AG10803 (cell line): ENCODE data around the gene MTHFSD.

Experiments used
- DNase-seq: peaks from one replicate; pipeline ENCODE4 v3.0.0; 2010; ENCODE audit warnings: low read depth
- H3K4me3 ChIP-seq: 2 replicates; pipeline ENCODE4 v1.5.1; 2011; ENCODE audit warnings: mild to moderate bottlenecking, low read length, control low read depth
- CTCF ChIP-seq: conservative IDR thresholded peaks from 2 replicates; pipeline ENCODE4 v1.5.1; 2011; ENCODE audit warnings: mild to moderate bottlenecking, low read length, control low read depth, inconsistent platforms

The MTHFSD gene

DNA sequence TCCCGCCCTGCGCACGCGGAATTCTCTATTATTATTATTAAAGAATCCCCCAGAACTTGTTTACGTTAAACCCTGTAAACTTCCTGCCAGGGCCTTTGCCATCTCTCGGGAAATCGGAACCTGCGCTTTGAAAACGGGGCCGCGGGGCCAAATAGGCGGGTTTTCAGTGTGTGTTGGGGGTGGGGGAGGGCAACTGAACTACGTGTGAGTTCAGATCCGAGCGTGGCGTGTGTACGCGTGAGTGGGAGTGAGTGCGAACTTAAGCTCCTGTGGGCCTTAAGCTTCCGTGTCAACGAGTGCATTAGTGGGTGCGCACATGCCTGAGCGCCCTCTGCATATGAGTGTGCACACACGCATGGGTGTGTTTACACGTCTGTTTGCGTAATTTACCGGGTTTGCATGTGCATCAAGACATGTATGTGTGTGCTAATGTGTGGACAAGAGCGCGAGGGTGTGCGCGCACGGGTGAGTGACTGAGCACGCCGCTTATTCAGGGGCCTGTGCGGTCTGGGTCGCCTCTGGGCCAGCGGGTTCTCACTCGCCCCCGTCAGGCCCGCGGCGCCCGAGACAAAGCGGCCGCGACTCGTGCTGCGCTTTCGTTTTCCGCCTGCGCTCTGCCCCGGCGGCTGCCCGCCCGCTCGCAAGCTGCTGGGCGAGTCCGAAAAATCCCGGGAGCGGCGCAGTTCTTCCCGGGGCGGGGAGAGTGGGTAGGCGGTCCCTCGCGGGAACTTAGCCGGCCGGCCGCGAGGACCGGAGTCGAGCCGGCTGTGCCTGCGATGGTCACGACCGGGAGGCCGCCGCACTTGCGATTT, 45.9 kb downstream of the MTHFSD start:
- peak overlapping the region; percentile 64 for H3K4me3 ChIP-seq
- TF ChIP-seq CTCF: no peak
- peak; percentile 81 for DNase-seq

DNA sequence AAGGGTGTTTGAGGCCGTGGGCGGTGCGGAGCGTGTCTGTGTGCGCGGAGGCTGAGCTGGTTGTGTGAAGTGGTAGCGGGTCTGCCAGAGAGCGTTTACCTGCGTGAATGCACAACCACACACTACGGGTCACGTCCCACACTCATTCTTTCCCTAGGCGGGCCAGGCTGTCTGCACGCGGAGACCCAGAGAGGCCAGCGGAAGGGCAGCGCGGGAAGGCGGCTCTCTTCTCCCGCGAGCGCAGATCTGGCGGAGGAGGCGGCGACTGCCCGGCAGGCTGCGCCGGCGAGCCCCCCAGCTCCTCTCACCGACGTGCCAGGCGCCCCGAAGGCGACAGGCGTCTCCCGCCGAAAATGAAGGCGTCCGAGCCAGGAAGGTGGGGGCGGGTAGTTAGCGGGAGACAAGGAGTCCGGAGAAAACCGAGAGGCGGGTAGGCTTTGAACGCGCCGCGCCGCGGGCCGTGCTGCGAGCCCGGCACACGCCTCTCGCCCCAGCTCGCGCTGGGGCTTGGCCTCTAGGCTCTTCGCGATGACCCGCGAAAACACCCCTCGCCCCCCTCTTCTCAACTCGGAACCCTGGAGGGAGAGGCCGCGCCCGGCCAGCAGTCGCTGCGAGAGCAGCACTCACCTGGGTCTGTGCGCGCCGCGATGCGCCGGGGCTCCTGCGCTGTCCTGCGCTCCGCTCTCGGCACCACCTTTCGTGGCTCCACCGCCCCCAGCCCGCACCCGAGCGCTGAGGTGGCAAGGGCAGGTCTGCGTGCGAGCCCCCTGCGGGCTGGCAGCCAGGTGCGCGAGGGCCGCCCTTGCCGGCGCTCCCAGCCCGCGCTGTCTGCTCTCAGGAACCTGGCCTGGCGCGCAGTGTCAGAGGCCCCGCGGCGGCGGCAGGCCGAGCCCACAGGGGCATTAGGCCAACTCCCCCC, 46.7 kb downstream of the MTHFSD start:
- TF ChIP-seq CTCF: no peak
- peak overlapping the region; percentile 22 for H3K4me3 ChIP-seq
- peak; percentile 13 for DNase-seq

- H3K4me3 ChIP-seq: no peak overlapping the region; the same call in 1 of the 2 replicates
- TF ChIP-seq CTCF: no peak
- DNase-seq: no peak
Measured at GRCh38 chr16:86507173-86508027, 47.6 kb downstream of the MTHFSD start.

DNA sequence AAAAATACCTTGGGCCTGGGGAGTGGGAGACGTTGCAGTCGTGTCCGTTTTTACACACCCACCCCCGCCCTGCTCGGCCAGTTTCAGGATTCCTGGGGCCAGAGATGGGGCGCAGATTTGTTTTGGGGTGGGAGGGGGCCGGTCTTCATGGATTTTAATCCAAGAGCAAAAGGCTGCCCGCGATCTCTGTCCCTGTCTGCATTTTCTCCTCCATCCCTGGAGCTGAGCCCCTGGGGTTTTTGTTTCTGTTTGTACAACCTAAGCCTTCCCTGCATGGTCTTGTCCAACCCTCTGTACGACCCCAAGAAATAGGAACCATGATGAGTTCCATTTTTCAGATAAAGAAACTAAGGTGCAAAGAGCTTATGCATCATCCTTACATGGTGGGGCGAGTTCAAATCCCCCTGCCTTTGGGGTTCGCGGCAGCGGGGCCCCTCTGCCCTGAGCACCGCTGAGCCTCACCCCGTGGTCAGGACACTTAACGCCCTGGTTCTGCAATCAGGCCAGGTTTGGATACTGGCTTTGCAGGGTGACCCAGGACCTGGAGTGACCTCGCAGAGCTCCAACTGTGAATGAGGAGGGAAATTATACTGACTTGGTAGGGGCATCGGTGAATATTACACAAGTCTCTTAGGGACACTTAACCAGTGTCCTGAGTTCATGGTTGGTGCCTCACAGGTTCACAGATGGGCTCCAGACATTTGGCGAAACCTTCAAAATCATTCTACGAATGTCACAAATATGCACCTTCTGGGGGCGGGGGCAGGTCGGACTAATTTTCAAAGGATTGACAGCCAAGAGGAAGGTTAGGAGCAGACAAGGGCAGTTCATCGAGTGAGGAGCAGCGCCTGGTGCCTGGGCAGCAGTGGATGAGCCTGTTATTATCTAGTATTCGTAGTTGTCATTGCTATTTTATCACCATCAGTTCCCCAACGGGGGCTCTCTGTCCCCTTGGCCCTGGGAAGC, 48.9 kb downstream of the MTHFSD start:
- DNase-seq: no peak
- H3K4me3 ChIP-seq: no peak overlapping the region
- TF ChIP-seq CTCF: no peak

GRCh38 chr16:86505185-86505898, 49.7 kb downstream of the MTHFSD start:
- 0 out of 2 replicates have a peak overlapping the region, but pooled peaks have one; percentile 12 for H3K4me3 ChIP-seq
- DNase-seq: no peak
- no peak for TF ChIP-seq CTCF
